SK-N-SH treated with all-trans-retinoic acid at 6 μM for 48 hours (cell line): Measurements from ENCODE around the gene CASP6.

ENCODE experiments used
- ATAC-seq: fragments of 200-7000 bp; cut with Tn5 transposase; 3 replicates; pipeline ENCODE4 v1.9.1; 2020; ENCODE audit warnings: mild to moderate bottlenecking, moderate library complexity
- ARNTL ChIP-seq: fragments of 450-650 bp; formaldehyde crosslinking; IDR thresholded peaks from 2 replicates; pipeline ENCODE4 v1.5.0; 2020; ENCODE audit warnings: low read depth, mild to moderate bottlenecking, moderate library complexity, borderline replicate concordance
- BACH2 ChIP-seq: fragments of 250-450 bp; sonication (Bioruptor Pico); IDR thresholded peaks from 2 replicates; pipeline ENCODE4 v1.9.0; 2021; ENCODE audit warnings: mild to moderate bottlenecking, borderline replicate concordance
- CSDC2 ChIP-seq: fragments of 250-450 bp; sonication (Bioruptor Pico); IDR thresholded peaks from 2 replicates; pipeline ENCODE4 v1.5.0; 2020; ENCODE audit warnings: mild to moderate bottlenecking, moderate library complexity
- ISL1 ChIP-seq: fragments of 250-450 bp; sonication (Bioruptor Pico); IDR thresholded peaks from 2 replicates; pipeline ENCODE4 v2.1.2; 2022; ENCODE audit warnings: mild to moderate bottlenecking, moderate library complexity
- OSR1 ChIP-seq: fragments of 250-450 bp; sonication (Bioruptor Pico); IDR thresholded peaks from 2 replicates; pipeline ENCODE4 v1.8.0; 2022; ENCODE audit warnings: moderate library complexity, mild to moderate bottlenecking, inconsistent platforms
- PPARA ChIP-seq: fragments of 250-450 bp; sonication (Bioruptor Pico); IDR thresholded peaks from 2 replicates; pipeline ENCODE4 v1.5.0; 2020; ENCODE audit warnings: mild to moderate bottlenecking, borderline replicate concordance
- SNAI2 ChIP-seq: fragments of 250-450 bp; sonication (Bioruptor Pico); IDR thresholded peaks from 2 replicates; pipeline ENCODE4 v1.5.0; 2020; ENCODE audit warnings: mild to moderate bottlenecking, moderate library complexity
- TOX ChIP-seq: fragments of 250-450 bp; sonication (Bioruptor Pico); IDR thresholded peaks from 2 replicates; pipeline ENCODE4 v1.8.0; 2021; ENCODE audit warnings: mild to moderate bottlenecking, moderate library complexity, borderline replicate concordance
- ZC3H10 ChIP-seq: fragments of 250-450 bp; sonication (Bioruptor Pico); IDR thresholded peaks from 2 replicates; pipeline ENCODE4 v1.5.1; 2021; ENCODE audit warnings: mild to moderate bottlenecking, moderate library complexity
- ZFP3 ChIP-seq: fragments of 250-450 bp; sonication (Bioruptor Pico); IDR thresholded peaks from 2 replicates; pipeline ENCODE4 v1.5.0; 2020; ENCODE audit warnings: mild to moderate bottlenecking, moderate library complexity
- ZNF565 ChIP-seq: fragments of 450-650 bp; formaldehyde crosslinking; conservative IDR thresholded peaks from 2 replicates; pipeline ENCODE4 v1.5.0; 2020; ENCODE audit warnings: low read depth, mild to moderate bottlenecking, moderate library complexity
- ZNF8 ChIP-seq: fragments of 450-650 bp; formaldehyde crosslinking; IDR thresholded peaks from 2 replicates; pipeline ENCODE4 v1.5.0; 2020; ENCODE audit warnings: mild to moderate bottlenecking, moderate library complexity
- TF ChIP-seq, protein P1 (sequence below): fragments of 250-450 bp; sonication (Bioruptor Pico); IDR thresholded peaks from 2 replicates; pipeline ENCODE4 v1.5.0; 2020; ENCODE audit warnings: mild to moderate bottlenecking, moderate library complexity
- TF ChIP-seq, protein P2 (sequence below): fragments of 250-450 bp; sonication (Bioruptor Pico); IDR thresholded peaks from 2 replicates; pipeline ENCODE4 v1.5.1; 2020; ENCODE audit warnings: low read depth, mild to moderate bottlenecking, moderate library complexity
- TF ChIP-seq, protein P3 (sequence below): fragments of 250-450 bp; sonication (Bioruptor Pico); IDR thresholded peaks from 2 replicates; pipeline ENCODE4 v1.5.1; 2021; ENCODE audit warnings: mild to moderate bottlenecking, moderate library complexity
- TF ChIP-seq, protein P4 (sequence below): fragments of 250-450 bp; sonication (Bioruptor Pico); IDR thresholded peaks from 2 replicates; pipeline ENCODE4 v1.8.0; 2020; ENCODE audit warnings: mild to moderate bottlenecking, moderate library complexity, borderline replicate concordance
- TF ChIP-seq, protein P5 (sequence below): fragments of 250-450 bp; sonication (Bioruptor Pico); IDR thresholded peaks from 2 replicates; pipeline ENCODE4 v1.8.0; 2021; ENCODE audit warnings: low read depth, mild to moderate bottlenecking, moderate library complexity, borderline replicate concordance

CASP6 gene

DNA sequence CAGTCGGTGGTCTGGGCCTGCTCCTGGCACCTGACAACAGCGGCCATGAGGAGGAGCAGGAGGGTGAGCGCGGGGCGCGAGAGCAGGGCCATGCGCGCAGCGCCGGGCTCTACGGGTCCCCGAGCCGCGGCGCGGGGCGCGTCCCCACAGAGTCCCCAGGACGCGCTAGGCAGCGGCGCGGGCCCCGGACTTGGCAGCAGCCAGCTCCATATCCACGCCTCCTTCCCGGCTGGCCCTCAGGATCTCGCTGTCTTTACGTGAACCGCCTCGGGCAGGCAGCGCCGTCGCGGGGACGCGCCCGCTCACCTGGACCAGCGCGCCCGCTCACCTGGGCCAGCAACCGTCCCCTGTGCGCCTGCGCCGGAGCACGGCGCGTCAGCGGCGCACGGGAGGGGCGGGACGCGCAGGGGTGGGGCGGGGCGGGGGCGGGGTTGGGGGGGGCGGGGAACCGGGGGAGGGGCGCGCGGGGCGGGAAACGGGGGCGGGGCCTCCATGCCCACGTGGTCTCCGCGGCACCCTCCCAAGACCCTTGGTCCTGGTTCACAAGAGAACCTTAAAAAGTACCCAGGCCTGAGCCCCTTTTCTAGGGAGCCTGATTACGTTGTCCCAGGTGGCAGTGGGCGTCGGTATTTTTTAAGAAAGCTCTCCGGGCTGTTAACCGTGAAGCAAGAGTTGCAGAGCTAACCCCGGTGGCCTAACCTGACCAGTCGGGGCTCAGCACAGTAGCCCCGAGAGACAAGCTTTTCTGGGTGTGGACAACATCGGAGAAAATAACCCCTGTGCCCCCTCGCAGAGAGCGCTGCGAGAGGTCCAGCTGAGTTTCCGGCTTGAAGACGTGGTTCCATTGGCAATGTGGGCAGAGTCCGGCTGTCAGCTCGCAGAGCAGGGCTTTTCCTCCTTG, 26.7 kb upstream of the CASP6 start, which contains the start of gene PLA2G12A (continued):
- TF ChIP-seq, protein P1, sequence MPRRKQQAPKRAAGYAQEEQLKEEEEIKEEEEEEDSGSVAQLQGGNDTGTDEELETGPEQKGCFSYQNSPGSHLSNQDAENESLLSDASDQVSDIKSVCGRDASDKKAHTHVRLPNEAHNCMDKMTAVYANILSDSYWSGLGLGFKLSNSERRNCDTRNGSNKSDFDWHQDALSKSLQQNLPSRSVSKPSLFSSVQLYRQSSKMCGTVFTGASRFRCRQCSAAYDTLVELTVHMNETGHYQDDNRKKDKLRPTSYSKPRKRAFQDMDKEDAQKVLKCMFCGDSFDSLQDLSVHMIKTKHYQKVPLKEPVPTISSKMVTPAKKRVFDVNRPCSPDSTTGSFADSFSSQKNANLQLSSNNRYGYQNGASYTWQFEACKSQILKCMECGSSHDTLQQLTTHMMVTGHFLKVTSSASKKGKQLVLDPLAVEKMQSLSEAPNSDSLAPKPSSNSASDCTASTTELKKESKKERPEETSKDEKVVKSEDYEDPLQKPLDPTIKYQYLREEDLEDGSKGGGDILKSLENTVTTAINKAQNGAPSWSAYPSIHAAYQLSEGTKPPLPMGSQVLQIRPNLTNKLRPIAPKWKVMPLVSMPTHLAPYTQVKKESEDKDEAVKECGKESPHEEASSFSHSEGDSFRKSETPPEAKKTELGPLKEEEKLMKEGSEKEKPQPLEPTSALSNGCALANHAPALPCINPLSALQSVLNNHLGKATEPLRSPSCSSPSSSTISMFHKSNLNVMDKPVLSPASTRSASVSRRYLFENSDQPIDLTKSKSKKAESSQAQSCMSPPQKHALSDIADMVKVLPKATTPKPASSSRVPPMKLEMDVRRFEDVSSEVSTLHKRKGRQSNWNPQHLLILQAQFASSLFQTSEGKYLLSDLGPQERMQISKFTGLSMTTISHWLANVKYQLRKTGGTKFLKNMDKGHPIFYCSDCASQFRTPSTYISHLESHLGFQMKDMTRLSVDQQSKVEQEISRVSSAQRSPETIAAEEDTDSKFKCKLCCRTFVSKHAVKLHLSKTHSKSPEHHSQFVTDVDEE (CRISPR knock-in tag) = no peak
- TF ChIP-seq, protein P2, sequence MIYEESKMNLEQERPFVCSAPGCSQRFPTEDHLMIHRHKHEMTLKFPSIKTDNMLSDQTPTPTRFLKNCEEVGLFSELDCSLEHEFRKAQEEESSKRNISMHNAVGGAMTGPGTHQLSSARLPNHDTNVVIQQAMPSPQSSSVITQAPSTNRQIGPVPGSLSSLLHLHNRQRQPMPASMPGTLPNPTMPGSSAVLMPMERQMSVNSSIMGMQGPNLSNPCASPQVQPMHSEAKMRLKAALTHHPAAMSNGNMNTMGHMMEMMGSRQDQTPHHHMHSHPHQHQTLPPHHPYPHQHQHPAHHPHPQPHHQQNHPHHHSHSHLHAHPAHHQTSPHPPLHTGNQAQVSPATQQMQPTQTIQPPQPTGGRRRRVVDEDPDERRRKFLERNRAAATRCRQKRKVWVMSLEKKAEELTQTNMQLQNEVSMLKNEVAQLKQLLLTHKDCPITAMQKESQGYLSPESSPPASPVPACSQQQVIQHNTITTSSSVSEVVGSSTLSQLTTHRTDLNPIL (CRISPR knock-in tag) = no peak
- TF ChIP-seq SNAI2 (CRISPR knock-in tag) = no peak
- TF ChIP-seq BACH2 (CRISPR knock-in tag) = no peak
- TF ChIP-seq ZFP3 (CRISPR knock-in tag) = no peak
- TF ChIP-seq ARNTL (CRISPR knock-in tag) = no peak
- TF ChIP-seq ZNF8 (CRISPR knock-in tag) = no peak
- TF ChIP-seq TOX (CRISPR knock-in tag) = no peak
- TF ChIP-seq OSR1 (CRISPR knock-in tag) = no peak
- TF ChIP-seq ISL1 (CRISPR knock-in tag) = no peak

DNA sequence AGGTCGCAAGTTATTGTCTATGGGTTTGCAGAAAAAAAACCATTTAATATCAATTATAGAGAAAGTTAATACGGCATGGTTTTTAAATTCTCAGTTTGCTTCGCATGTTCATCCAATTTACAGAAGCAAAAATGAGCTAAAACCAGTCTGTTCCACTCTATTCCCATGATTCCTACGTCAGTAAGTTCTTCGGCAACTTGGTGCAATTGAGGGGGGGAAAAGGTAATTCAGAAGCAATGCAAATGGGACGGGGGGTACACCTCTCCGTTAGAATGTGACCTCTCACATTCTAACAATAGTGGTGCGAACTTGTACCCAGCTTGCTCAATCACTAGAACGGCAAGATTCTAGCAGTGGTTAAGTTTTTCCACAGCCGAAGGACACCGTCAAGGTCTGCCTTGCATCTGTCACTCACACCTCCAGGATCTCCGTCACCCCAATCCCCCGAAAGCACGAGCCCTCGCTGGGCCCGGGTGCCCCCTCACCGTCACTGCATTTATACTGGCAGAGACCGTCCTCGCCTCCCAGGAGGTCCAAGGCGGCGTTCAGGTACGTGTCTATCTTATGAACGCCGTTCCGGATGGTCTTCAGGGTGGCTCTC, 26.0 kb upstream of the CASP6 start:
- TF ChIP-seq PPARA (CRISPR knock-in tag) (no peak), ZC3H10 (CRISPR knock-in tag) (no peak), CSDC2 (CRISPR knock-in tag) (no peak), ZNF565 (CRISPR knock-in tag) (no peak), SNAI2 (CRISPR knock-in tag) (no peak), OSR1 (CRISPR knock-in tag) (no peak), ZNF8 (CRISPR knock-in tag) (no peak)
- TF ChIP-seq, protein P3, sequence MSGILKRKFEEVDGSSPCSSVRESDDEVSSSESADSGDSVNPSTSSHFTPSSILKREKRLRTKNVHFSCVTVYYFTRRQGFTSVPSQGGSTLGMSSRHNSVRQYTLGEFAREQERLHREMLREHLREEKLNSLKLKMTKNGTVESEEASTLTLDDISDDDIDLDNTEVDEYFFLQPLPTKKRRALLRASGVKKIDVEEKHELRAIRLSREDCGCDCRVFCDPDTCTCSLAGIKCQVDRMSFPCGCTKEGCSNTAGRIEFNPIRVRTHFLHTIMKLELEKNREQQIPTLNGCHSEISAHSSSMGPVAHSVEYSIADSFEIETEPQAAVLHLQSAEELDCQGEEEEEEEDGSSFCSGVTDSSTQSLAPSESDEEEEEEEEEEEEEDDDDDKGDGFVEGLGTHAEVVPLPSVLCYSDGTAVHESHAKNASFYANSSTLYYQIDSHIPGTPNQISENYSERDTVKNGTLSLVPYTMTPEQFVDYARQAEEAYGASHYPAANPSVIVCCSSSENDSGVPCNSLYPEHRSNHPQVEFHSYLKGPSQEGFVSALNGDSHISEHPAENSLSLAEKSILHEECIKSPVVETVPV = no peak
- TF ChIP-seq, protein P2 (CRISPR knock-in tag) = no peak
- TF ChIP-seq, protein P1 (CRISPR knock-in tag) = no peak
- TF ChIP-seq, protein P4, sequence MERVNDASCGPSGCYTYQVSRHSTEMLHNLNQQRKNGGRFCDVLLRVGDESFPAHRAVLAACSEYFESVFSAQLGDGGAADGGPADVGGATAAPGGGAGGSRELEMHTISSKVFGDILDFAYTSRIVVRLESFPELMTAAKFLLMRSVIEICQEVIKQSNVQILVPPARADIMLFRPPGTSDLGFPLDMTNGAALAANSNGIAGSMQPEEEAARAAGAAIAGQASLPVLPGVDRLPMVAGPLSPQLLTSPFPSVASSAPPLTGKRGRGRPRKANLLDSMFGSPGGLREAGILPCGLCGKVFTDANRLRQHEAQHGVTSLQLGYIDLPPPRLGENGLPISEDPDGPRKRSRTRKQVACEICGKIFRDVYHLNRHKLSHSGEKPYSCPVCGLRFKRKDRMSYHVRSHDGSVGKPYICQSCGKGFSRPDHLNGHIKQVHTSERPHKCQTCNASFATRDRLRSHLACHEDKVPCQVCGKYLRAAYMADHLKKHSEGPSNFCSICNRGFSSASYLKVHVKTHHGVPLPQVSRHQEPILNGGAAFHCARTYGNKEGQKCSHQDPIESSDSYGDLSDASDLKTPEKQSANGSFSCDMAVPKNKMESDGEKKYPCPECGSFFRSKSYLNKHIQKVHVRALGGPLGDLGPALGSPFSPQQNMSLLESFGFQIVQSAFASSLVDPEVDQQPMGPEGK (CRISPR knock-in tag) = no peak
- TF ChIP-seq, protein P5, sequence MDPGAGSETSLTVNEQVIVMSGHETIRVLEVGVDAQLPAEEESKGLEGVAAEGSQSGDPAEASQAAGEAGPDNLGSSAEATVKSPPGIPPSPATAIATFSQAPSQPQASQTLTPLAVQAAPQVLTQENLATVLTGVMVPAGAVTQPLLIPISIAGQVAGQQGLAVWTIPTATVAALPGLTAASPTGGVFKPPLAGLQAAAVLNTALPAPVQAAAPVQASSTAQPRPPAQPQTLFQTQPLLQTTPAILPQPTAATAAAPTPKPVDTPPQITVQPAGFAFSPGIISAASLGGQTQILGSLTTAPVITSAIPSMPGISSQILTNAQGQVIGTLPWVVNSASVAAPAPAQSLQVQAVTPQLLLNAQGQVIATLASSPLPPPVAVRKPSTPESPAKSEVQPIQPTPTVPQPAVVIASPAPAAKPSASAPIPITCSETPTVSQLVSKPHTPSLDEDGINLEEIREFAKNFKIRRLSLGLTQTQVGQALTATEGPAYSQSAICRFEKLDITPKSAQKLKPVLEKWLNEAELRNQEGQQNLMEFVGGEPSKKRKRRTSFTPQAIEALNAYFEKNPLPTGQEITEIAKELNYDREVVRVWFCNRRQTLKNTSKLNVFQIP (CRISPR knock-in tag) = no peak
- ATAC-seq = peak; percentile 61
